Activated T-helper 9 cell treated with anti-CD3 and anti-CD28 coated beads, Interleukin-2, amount 50 U/mL, for 16 hours (primary cell): ENCODE data around the gene MAGEE2.
"Not testable (repeated sequence)": the region's sequence is repeated elsewhere in the genome, so short reads cannot be mapped to it uniquely, and the experiment has no call there.

Experiments used
- DNase-seq: peaks from one replicate; pipeline ENCODE4 v3.0.0-alpha.2; 2020; ENCODE audit warnings: low read depth

MAGEE2 gene

GRCh38 chrX:75784680-75785491 lies at the start of gene MAGEE2:
Gene MAGEE2, minus strand, starts transcription at chrX:75785254. Its CDS starts 203 bp downstream, at chrX:75785051.
- no peak for DNase-seq

GRCh38 chrX:75786290-75786689 lies 1.2 kb upstream of the MAGEE2 start:
- no peak for DNase-seq

- no peak for DNase-seq
Observed at GRCh38 chrX:75781611-75782010, 3.4 kb downstream of the MAGEE2 start.

- not testable (repeated sequence) for DNase-seq
Observed at GRCh38 chrX:75768063-75768462, 17.0 kb downstream of the MAGEE2 start.

DNA sequence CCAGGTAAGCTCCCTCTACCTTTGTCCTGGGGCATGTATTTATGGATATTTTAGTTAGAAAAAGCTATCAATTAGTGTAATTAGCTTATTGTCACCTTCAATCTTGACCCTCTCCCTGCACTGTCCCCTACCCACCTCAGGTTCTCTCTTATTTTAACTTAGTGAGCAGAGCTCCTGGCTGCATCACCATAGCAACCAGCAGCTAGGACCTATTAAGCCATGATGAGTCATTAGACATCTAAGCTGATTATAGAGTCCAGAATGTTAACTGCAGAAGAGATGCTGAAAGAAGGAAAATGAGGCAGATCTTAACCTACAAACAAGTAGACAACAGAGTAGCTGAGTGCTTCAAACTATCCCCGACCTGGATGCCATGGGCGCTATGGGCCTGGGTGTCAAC lies 36.6 kb downstream of the MAGEE2 start:
- DNase-seq, result no peak

DNA sequence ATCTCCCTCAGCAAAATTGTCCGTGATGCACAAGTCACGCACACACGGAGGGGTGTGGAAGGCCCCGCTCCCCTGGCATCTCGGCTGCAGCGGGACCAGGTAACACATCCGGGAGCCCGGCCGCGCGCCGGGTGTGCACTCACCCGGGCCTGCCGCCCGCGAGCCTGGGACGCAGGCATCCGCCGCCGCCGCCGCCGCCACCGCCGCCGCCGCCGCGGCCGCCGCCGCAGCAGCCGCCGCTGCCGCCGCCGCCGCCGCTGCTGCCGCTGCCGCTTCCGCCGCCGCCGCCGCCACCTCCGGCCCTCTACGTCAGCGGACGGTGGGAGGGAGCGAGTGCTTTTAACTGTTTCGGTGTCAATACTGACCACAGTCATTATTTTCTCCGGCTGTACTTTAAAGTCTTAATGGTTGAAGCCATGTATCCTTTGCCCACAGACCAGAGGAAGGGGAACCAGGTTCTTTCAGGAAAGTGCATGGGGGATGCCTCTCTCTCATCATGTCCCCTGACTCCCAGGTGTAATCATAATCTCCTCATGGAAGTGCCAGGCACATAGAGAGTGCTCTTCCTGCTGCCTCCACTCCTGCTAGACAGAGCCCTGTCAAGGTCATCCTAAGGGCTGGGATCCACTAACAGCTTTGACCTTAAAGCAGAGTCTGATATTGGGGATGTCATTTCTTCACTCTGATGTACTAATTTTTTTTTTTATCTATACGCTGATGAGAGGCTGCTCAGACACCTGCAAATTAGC lies 38.0 kb downstream of the MAGEE2 start:
- DNase-seq, result no peak
